ENCODE results near the gene UNC119. TPM values are rescaled to one million over a fixed set of nuclear protein-coding genes. Genes with fewer than 3 reads are reported as not detected.

UNC119 gene
- total RNA-seq, 1 experiment from 2014 or later: 13.0 TPM

DNA sequence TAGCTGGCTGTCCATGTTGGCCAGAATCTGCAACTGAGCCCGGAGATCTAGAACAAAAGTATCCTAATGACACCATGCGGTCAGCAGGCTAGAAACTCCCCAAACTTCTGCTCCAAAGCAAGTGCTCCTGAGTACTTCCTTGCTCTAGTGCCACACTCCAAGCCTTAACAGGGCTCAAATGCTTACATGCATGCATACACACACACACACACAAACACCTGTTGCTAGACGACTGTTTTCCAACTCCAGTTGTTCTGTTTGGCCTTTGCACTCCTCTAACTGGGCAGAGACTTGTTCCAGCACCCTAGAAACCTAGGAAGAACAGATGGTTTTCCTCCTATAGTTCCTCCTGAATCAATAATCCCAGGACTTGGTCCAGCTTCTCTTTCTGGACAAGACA is 32.0 kb upstream of the UNC119 start:
- DNase-seq: no peak
- H3K9me3 Mint-ChIP-seq (ENCODE audit: low read depth, unreplicated experiment): no peaks in the 10 kb centered on the region
- no TSS peak for BruUV-seq (replicated peaks)
- H3K27ac Mint-ChIP-seq (ENCODE audit: unreplicated experiment): no peak overlapping the region
- no peak overlapping the region for H3K4me3 Mint-ChIP-seq (ENCODE audit: low read depth, unreplicated experiment)
- intact Hi-C loops (cut with micrococcal nuclease; ENCODE audit: unreplicated experiment): no loop called here
- no peaks in the 10 kb centered on the region for H3K27me3 Mint-ChIP-seq (ENCODE audit: unreplicated experiment)
- CTCF ChIA-PET: no interaction called here
- H3K36me3 Mint-ChIP-seq (ENCODE audit: insufficient read depth, unreplicated experiment): peaks cover 30% of the 10 kb centered on the region
- TF ChIP-seq, protein P1, sequence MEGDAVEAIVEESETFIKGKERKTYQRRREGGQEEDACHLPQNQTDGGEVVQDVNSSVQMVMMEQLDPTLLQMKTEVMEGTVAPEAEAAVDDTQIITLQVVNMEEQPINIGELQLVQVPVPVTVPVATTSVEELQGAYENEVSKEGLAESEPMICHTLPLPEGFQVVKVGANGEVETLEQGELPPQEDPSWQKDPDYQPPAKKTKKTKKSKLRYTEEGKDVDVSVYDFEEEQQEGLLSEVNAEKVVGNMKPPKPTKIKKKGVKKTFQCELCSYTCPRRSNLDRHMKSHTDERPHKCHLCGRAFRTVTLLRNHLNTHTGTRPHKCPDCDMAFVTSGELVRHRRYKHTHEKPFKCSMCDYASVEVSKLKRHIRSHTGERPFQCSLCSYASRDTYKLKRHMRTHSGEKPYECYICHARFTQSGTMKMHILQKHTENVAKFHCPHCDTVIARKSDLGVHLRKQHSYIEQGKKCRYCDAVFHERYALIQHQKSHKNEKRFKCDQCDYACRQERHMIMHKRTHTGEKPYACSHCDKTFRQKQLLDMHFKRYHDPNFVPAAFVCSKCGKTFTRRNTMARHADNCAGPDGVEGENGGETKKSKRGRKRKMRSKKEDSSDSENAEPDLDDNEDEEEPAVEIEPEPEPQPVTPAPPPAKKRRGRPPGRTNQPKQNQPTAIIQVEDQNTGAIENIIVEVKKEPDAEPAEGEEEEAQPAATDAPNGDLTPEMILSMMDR (IDR thresholded peaks at IDR 0.05; ENCODE audit: unreplicated experiment): no peak
- no peaks in the 10 kb centered on the region for H3K4me1 Mint-ChIP-seq (ENCODE audit: low read depth, unreplicated experiment)

DNA sequence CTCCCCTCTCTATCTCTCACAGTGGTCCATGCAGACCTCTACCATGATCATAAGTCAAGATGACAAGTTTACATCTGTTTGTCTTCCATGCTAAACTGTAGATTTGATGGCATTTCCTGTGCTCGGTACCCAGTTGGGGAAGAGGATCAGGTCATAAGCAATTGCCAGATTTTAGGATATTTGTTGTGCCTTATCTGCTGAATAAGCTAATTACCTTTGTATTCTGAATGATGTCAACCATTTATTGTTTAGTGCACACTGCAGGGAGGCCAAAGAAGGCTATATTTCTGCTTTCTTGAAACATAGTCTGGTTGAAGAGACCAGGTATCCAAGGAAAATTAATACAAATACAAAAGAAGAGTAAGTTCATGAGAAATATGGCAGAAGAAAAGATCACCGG is 30.1 kb upstream of the UNC119 start:
- no peak for DNase-seq
- CTCF ChIA-PET: no interaction called here
- intact Hi-C loops (cut with micrococcal nuclease; ENCODE audit: unreplicated experiment): no loop called here
- Mint-ChIP-seq H3K27ac (ENCODE audit: unreplicated experiment) (no peak overlapping the region), H3K4me3 (ENCODE audit: low read depth, unreplicated experiment) (no peak overlapping the region), H3K4me1 (ENCODE audit: low read depth, unreplicated experiment) (no peaks in the 10 kb centered on the region), H3K36me3 (ENCODE audit: insufficient read depth, unreplicated experiment) (peaks cover 21% of the 10 kb centered on the region), H3K9me3 (ENCODE audit: low read depth, unreplicated experiment) (no peaks in the 10 kb centered on the region), H3K27me3 (ENCODE audit: unreplicated experiment) (no peaks in the 10 kb centered on the region)
- TF ChIP-seq, protein P1 (IDR thresholded peaks at IDR 0.05; ENCODE audit: unreplicated experiment): no peak
- BruUV-seq (replicated peaks): no TSS peak

DNA sequence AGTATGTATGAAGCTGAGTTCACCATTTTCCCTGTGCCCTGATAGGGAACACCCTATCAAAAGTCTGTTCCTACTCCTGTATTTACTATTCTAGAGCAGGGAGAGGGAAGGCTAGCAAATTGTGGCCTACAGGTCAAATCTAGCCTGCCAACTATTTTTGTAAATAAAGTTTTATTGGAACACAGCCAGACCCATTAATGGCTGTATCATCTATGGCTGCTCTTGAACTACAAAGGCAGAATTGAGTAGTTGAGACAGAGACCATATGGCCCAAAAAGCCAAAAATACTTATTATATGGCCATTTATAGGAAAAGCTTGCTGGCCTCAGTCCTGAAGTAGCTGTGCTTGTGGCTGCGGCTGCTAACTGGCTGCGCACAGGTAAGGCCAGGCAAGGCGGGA is 28.5 kb upstream of the UNC119 start:
- Mint-ChIP-seq H3K9me3 (ENCODE audit: low read depth, unreplicated experiment) (no peaks in the 10 kb centered on the region), H3K27ac (ENCODE audit: unreplicated experiment) (no peak overlapping the region), H3K4me1 (ENCODE audit: low read depth, unreplicated experiment) (no peaks in the 10 kb centered on the region), H3K4me3 (ENCODE audit: low read depth, unreplicated experiment) (no peak overlapping the region), H3K36me3 (ENCODE audit: insufficient read depth, unreplicated experiment) (peaks cover 11% of the 10 kb centered on the region), H3K27me3 (ENCODE audit: unreplicated experiment) (no peaks in the 10 kb centered on the region)
- intact Hi-C loops (cut with micrococcal nuclease; ENCODE audit: unreplicated experiment): no loop called here
- TF ChIP-seq, protein P1 (IDR thresholded peaks at IDR 0.05; ENCODE audit: unreplicated experiment): no peak
- no peak for DNase-seq
- CTCF ChIA-PET: interaction anchor here (0.8 kb wide), 1 partner anchor 9 kb away, joined by 3 read pairs; no protein-coding TSS in a partner anchor
- BruUV-seq (replicated peaks): no TSS peak

DNA sequence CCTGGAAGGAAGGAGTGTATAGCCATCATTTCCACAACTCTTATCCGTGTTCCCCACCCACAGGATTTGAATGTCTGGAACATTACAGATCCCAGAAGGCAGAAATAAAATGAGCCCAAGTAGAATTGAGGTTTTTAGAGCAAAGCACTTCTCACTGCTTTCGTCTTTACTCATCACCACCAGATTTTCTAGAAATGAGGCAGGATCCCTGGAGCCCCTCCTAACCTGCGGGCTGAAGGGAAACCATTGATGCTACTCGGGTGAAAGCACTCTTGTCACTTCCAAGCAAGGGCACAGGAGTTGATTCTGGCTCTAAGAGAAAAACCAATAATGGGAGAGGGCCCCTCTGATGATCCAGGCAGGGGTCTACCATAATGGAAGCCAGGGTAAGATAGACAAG is 27.1 kb upstream of the UNC119 start:
- H3K4me1 Mint-ChIP-seq (ENCODE audit: low read depth, unreplicated experiment): no peaks in the 10 kb centered on the region
- H3K36me3 Mint-ChIP-seq (ENCODE audit: insufficient read depth, unreplicated experiment): peaks cover 6% of the 10 kb centered on the region
- no peak overlapping the region for H3K27ac Mint-ChIP-seq (ENCODE audit: unreplicated experiment)
- CTCF ChIA-PET: no interaction called here
- BruUV-seq (replicated peaks): no TSS peak
- no peaks in the 10 kb centered on the region for H3K27me3 Mint-ChIP-seq (ENCODE audit: unreplicated experiment)
- H3K4me3 Mint-ChIP-seq (ENCODE audit: low read depth, unreplicated experiment): no peak overlapping the region
- no peaks in the 10 kb centered on the region for H3K9me3 Mint-ChIP-seq (ENCODE audit: low read depth, unreplicated experiment)
- intact Hi-C loops (cut with micrococcal nuclease; ENCODE audit: unreplicated experiment): no loop called here
- TF ChIP-seq, protein P1 (IDR thresholded peaks at IDR 0.05; ENCODE audit: unreplicated experiment): no peak
- DNase-seq: no peak

All from Calu3 (cell line).